GM21825 (cell line): ENCODE data around the gene TRERF1.

Source experiments
- ATAC-seq: cut with Tn5 transposase; IDR thresholded peaks from one replicate; pipeline ENCODE4 v1.9.1; 2021; ENCODE audit warnings: mild to moderate bottlenecking, moderate library complexity; ENCODE audit not compliant: unreplicated experiment

TRERF1 gene

GRCh38 chr6:42394881-42395620 is 56.7 kb downstream of the TRERF1 start:
- ATAC-seq: no peak

GRCh38 chr6:42394151-42394550 is 57.6 kb downstream of the TRERF1 start:
- no peak for ATAC-seq

- no peak for ATAC-seq
These were observed 58.4 kb downstream of the TRERF1 start for GRCh38 chr6:42393339-42393738.

- ATAC-seq: no peak
These were observed 58.9 kb downstream of the TRERF1 start for GRCh38 chr6:42392833-42393232.

GRCh38 chr6:42391441-42391840 is 60.3 kb downstream of the TRERF1 start:
- no peak for ATAC-seq

GRCh38 chr6:42390228-42390934 is 61.3 kb downstream of the TRERF1 start:
- no peak for ATAC-seq

GRCh38 chr6:42389736-42390135 is 62.0 kb downstream of the TRERF1 start:
- ATAC-seq: no peak

GRCh38 chr6:42388046-42388445 is 63.7 kb downstream of the TRERF1 start:
- no peak for ATAC-seq

- no peak for ATAC-seq
These were observed 64.4 kb downstream of the TRERF1 start for GRCh38 chr6:42387336-42387735.

- no peak for ATAC-seq
These were observed 66.4 kb downstream of the TRERF1 start for GRCh38 chr6:42385339-42385738.

GRCh38 chr6:42383421-42384205 is 68.1 kb downstream of the TRERF1 start:
- no peak for ATAC-seq

- ATAC-seq: no peak
These were observed 69.9 kb downstream of the TRERF1 start for GRCh38 chr6:42381850-42382249.

- ATAC-seq: no peak
These were observed 71.3 kb downstream of the TRERF1 start for GRCh38 chr6:42380228-42380979.

- ATAC-seq: no peak
These were observed 73.2 kb downstream of the TRERF1 start for GRCh38 chr6:42378536-42378935.

GRCh38 chr6:42378125-42378524 is 73.6 kb downstream of the TRERF1 start:
- no peak for ATAC-seq

GRCh38 chr6:42375007-42375635 is 76.6 kb downstream of the TRERF1 start:
- ATAC-seq: no peak

- ATAC-seq: no peak
These were observed 77.6 kb downstream of the TRERF1 start for GRCh38 chr6:42374018-42374669.

- ATAC-seq: no peak
These were observed 79.0 kb downstream of the TRERF1 start for GRCh38 chr6:42372699-42373098.

GRCh38 chr6:42370323-42370985 is 81.3 kb downstream of the TRERF1 start:
- no peak for ATAC-seq
